ENCODE measurements around the gene KIF11. TPM values are rescaled to one million over a fixed set of nuclear protein-coding genes. Genes with fewer than 3 reads are reported as not detected.
A peak's percentile ranks its signal among the peaks of the same experiment; 100 is the strongest.
"Not testable (repeated sequence)": the region's sequence is repeated elsewhere in the genome, so short reads cannot be mapped to it uniquely, and the experiment has no call there.

The KIF11 gene
- total and polyA plus RNA-seq, 2 experiments from 2014 or later = 26.1 to 56.7 TPM

GRCh38 chr10:92582347-92582746 lies 10.6 kb upstream of the KIF11 start:
- DNase-seq (ENCODE audit: low spot score); H3K9me2 ChIP-seq (ENCODE audit: insufficient read depth); H4K20me1 ChIP-seq (replicated peaks; ENCODE audit: insufficient read depth); H3K27ac ChIP-seq (ENCODE audit: low read depth); H3K4me3 ChIP-seq; H3K9me3 Mint-ChIP-seq; H3K27me3 Mint-ChIP-seq (ENCODE audit: insufficient read depth, low read depth, poor library complexity); H3K4me1 Mint-ChIP-seq; H3K4me3 Mint-ChIP-seq; H3K27me3 ChIP-seq (ENCODE audit: insufficient read depth); H3K4me1 ChIP-seq (ENCODE audit: insufficient read depth); H2AFZ ChIP-seq; H3K36me3 ChIP-seq (ENCODE audit: insufficient read depth); ATAC-seq; H3K27ac Mint-ChIP-seq; H3K79me2 ChIP-seq (replicated peaks; ENCODE audit: insufficient read depth); H3F3A ChIP-seq (replicated peaks; ENCODE audit: low read depth); H3K36me3 Mint-ChIP-seq (ENCODE audit: low read depth); H3K4me2 ChIP-seq: not testable (repeated sequence)

DNA sequence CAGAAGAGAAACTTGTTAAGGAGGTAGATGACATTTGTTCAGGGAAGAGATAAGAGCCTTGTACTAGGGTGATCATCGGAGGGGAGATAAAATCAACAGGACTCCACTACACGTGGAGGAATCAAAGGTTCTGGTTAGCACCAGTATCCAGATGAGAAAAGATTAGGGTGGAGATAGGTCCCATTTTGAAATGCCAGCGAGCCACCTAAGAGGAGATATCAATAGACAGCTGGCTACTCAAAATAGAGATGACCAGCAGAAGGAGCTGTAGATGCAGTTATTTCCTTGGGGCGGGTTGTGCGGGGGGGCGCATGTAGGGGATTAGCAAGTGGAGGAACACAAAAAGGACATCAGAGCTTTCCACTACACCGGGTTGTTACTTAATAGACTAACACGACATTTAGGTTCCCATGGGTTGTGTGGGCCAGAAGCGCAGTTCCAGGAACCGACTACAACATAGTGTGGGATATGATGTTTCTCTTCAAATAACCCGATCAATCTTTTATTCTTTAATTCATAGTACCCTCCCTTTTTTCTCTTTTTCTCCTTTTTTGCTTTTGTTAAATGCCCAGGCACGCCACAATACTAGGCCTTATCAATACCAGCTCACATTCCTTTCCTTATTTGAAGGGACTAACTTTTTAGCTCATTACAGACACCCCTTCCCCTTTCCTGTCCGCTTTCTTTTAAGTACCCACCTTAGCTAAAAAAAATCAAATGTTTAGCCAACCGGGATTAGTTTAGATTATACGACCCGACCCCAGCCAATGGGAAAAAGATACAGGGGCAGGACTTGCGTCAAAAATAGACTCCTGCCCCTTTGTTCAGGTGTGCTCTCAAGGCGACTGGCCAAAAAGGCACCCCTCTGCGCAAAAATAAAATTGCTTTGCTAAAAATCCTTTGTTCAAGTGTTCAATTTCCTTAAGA lies 2.0 kb upstream of the KIF11 start:
- Mint-ChIP-seq H3K4me3 (peak overlapping the region; percentile 96), H3K27ac (peak overlapping the region; percentile 99), H3K36me3 (ENCODE audit: low read depth) (no peaks in the 10 kb centered on the region), H3K27me3 (ENCODE audit: insufficient read depth, low read depth, poor library complexity) (peaks cover 2% of the 10 kb centered on the region), H3K4me1 (peaks cover 32% of the 10 kb centered on the region), H3K9me3 (no peaks in the 10 kb centered on the region; the same call in 2 of the 3 replicates)
- peaks cover 18% of the 10 kb centered on the region for H4K20me1 ChIP-seq (replicated peaks; ENCODE audit: insufficient read depth)
- no peak for TF ChIP-seq CREB1 (CRISPR knock-in tag; IDR thresholded peaks at IDR 0.05; ENCODE audit: low read depth)
- TF ChIP-seq, protein P1, sequence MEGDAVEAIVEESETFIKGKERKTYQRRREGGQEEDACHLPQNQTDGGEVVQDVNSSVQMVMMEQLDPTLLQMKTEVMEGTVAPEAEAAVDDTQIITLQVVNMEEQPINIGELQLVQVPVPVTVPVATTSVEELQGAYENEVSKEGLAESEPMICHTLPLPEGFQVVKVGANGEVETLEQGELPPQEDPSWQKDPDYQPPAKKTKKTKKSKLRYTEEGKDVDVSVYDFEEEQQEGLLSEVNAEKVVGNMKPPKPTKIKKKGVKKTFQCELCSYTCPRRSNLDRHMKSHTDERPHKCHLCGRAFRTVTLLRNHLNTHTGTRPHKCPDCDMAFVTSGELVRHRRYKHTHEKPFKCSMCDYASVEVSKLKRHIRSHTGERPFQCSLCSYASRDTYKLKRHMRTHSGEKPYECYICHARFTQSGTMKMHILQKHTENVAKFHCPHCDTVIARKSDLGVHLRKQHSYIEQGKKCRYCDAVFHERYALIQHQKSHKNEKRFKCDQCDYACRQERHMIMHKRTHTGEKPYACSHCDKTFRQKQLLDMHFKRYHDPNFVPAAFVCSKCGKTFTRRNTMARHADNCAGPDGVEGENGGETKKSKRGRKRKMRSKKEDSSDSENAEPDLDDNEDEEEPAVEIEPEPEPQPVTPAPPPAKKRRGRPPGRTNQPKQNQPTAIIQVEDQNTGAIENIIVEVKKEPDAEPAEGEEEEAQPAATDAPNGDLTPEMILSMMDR (conservative IDR thresholded peaks at IDR 0.05; ENCODE audit: low read depth in 2 of 2) = peak; percentile 43 to 54
- H3K4me3 ChIP-seq = peak overlapping the region; percentile 73
- peak overlapping the region; percentile 81 for H3K4me2 ChIP-seq
- no peaks in the 10 kb centered on the region for H3K9me2 ChIP-seq (ENCODE audit: insufficient read depth)
- H3F3A ChIP-seq (replicated peaks; ENCODE audit: low read depth) = peaks cover 4% of the 10 kb centered on the region; the same call in 1 of the 2 replicates
- peaks cover 18% of the 10 kb centered on the region for H3K4me1 ChIP-seq (ENCODE audit: insufficient read depth)
- peak overlapping the region; percentile 88 for H2AFZ ChIP-seq
- H3K79me2 ChIP-seq (replicated peaks; ENCODE audit: insufficient read depth) = peaks cover 28% of the 10 kb centered on the region
- no peaks in the 10 kb centered on the region for H3K36me3 ChIP-seq (ENCODE audit: insufficient read depth)
- ATAC-seq (peak; percentile 10), DNase-seq (ENCODE audit: low spot score) (peak; percentile 72)
- no peaks in the 10 kb centered on the region for H3K27me3 ChIP-seq (ENCODE audit: insufficient read depth)
- H3K27ac ChIP-seq (ENCODE audit: low read depth) = peak overlapping the region; percentile 92

GRCh38 chr10:92591550-92592022 lies 1.3 kb upstream of the KIF11 start:
- DNase-seq (ENCODE audit: low spot score) (peak; percentile 96), ATAC-seq (peak; percentile 85)
- H3K4me2 ChIP-seq = peak overlapping the region; percentile 81
- Mint-ChIP-seq H3K4me3 (peak overlapping the region; percentile 96), H3K27me3 (ENCODE audit: insufficient read depth, low read depth, poor library complexity) (peaks cover 2% of the 10 kb centered on the region), H3K27ac (peak overlapping the region; percentile 99), H3K4me1 (peaks cover 32% of the 10 kb centered on the region), H3K9me3 (no peaks in the 10 kb centered on the region; the same call in 2 of the 3 replicates), H3K36me3 (ENCODE audit: low read depth) (no peaks in the 10 kb centered on the region)
- no peaks in the 10 kb centered on the region for H3K9me2 ChIP-seq (ENCODE audit: insufficient read depth)
- peaks cover 4% of the 10 kb centered on the region; the same call in 1 of the 2 replicates for H3F3A ChIP-seq (replicated peaks; ENCODE audit: low read depth)
- H3K4me3 ChIP-seq = peak overlapping the region; percentile 73
- TF ChIP-seq ZNF114 (CRISPR knock-in tag; IDR thresholded peaks at IDR 0.05) (no peak), EZH2 (IDR thresholded peaks at IDR 0.05; ENCODE audit: low read depth, unreplicated experiment) (no peak), CREB1 (CRISPR knock-in tag; IDR thresholded peaks at IDR 0.05; ENCODE audit: low read depth) (peak; percentile 70), POLR2AphosphoS5 (IDR thresholded peaks at IDR 0.05; ENCODE audit: low read depth) (peak; percentile 85; the same call in 1 of the 2 replicates), ETS1 (IDR thresholded peaks at IDR 0.05) (peak; percentile 83; the same call in 1 of the 2 replicates)
- peaks cover 18% of the 10 kb centered on the region for H3K4me1 ChIP-seq (ENCODE audit: insufficient read depth)
- H3K27ac ChIP-seq (ENCODE audit: low read depth) = peak overlapping the region; percentile 92
- no peaks in the 10 kb centered on the region for H3K36me3 ChIP-seq (ENCODE audit: insufficient read depth)
- peaks cover 22% of the 10 kb centered on the region for H4K20me1 ChIP-seq (replicated peaks; ENCODE audit: insufficient read depth)
- H3K79me2 ChIP-seq (replicated peaks; ENCODE audit: insufficient read depth) = peaks cover 35% of the 10 kb centered on the region
- H3K27me3 ChIP-seq (ENCODE audit: insufficient read depth) = no peaks in the 10 kb centered on the region
- H2AFZ ChIP-seq = peak overlapping the region; percentile 2; the same call in 1 of the 2 replicates

Data from GM23338 (cell line).